ENCODE results near the gene TSC22D2.

The TSC22D2 gene

DNA sequence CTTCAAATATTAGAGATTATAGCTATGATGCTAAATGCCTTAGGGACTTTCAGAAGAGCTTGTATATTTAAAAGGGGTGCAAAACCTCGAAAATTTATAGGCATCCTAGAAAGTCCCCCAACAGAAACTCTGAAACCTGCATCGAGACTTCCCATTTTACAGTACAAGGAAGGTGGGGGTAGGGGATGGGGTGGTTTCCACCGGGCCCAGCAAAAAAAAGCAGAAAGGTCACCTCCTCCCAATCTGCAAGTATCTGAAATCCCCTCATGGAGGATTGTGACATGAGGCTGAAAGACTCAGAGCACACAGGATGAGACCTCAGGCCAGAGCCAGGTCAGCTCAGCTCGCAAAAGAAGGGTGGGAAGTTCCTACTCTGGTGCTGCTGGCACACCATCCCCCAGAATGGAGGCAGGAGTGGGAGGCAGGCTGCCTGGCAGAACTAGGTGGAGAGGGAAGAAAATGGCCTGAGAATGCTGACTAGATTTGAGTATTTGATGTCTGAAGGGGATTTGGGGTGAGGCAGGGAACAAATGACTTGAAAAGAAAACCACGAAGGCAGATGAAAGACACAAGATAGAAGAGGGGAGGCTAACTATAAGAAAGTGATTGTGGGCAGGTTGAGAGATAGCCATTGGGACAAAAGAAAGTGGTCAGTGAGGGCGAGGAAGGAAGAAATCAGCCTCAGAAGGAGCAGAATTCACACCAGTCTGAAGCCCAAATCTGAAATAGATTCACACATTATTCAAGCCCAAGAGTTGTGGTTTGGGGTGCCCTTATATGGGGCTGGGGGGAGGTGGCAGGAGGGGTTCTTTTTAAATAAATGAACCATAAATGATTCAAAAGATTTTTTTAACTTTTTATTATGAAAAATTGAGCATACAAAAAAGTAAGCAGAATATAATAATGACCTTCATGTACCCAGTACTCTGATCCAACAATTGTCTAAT, 22.5 kb upstream of the TSC22D2 start:
- DNase-seq (ENCODE audit: low spot score): no peak

DNA sequence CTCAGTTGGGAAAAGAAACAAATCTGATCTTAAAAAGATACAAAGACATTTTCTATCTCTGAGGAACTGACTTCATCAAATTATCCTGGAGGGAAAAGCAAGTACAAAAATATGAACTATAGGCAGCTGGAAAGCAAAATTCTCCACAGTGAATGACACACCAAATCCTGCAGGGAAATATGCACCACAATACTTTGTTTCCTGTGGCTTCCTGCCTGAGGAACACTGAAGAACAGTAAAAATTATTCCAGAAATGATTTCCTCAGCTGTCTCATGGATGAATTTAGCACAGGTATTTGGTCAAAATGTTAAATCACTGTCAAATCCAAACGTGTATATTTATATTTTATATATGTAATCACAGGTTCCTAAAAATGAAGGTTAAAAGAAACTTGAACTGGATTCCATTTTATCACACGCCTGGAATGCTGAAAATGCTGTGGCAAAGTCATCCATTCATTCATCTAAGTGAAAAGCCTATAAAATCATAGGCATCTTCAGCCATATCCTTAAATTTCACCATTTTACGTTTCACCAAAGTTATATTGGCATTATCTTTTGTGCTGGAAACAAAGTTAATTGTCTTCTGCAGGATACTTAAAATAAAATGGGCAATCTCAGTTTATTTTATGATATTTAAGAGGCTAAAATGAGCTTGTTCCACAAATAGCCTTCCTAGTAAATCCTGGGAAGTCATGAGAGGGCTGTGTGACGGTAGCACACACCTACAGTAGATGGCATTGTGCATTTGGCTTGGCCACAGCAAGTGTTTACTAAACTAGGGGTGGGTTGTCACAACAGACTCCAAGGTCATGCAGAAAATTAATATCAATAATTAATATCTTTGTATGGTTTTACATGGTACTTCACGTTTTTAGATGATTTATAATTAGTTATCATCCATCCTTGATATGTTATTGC, 19.3 kb upstream of the TSC22D2 start:
- no peak for DNase-seq (ENCODE audit: low spot score)

DNA sequence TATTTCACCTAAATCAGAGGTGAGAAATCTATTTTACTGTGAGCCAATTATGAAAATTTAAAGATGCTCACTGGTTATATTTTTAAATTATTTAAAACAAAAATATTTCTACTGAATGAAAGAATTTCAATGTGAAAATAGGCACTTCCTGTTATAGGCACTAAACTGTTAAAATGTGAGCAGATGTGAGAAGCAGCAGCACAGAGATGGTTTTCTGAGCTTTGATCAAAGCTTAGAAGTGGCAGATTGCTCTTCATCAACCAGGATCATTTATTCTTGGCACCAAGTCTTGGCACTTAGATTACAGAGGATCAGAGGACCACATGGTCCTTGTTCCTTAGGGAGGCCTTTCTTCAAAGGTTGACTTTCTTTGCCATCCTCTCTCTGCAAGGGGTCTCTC, 18.0 kb upstream of the TSC22D2 start:
- DNase-seq (ENCODE audit: low spot score): no peak

DNA sequence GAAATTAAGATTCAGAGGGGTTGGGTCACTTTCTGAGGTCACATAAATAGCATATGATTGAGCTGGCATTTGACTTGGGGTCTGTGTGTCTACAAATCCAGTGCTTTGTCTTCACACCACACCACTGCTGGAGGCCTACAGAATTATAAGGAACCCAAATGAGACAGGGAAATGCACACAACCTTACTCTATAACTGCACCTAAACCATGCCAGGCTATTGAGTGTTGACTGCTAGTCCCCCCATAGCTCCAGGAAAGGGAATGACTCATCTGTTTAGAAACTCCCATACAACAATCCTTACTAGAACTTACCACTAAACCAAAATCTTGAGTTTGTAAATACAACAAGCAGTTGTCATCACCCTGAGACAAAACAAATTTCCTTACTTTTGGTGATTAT, 16.9 kb upstream of the TSC22D2 start:
- peak; percentile 38 for DNase-seq (ENCODE audit: low spot score)

DNA sequence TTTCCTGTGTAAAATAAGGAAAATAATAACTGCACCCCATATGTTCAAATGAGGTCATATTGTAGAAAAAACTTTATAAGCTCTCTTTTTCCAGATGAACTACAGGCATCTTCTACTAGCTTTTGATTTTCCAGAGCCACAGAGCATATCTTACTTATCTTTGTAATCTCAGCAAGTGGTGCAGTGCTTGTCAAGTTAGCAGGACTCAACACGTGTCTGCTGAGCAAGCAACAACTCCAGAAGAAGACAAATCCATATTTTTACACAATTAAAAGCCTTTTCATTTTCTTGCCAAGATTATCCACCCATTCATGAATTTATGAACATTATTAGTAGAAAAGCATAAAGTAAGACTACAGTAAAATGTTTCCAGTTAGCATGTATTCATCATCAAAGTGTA, 14.4 kb upstream of the TSC22D2 start:
- no peak for DNase-seq (ENCODE audit: low spot score)

DNA sequence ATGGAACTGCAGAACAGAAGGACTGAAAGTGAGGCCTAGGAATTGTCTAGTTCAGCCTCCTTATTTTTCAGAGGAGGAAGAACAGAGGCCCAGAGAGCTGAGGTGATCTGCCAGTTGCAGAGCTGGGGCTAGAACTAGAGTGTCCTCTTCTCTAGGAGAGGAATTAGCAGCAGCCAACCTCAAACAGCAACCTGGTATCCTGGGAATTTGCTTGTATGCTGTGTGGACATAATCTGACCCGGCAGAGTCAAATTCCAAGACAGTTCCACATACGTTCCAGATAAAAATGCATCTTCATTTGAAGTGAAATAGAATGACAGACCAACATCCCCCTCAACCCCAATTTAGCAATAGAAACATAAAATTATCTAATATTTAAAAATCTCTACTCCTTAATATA, 13.5 kb upstream of the TSC22D2 start:
- no peak for DNase-seq (ENCODE audit: low spot score)

DNA sequence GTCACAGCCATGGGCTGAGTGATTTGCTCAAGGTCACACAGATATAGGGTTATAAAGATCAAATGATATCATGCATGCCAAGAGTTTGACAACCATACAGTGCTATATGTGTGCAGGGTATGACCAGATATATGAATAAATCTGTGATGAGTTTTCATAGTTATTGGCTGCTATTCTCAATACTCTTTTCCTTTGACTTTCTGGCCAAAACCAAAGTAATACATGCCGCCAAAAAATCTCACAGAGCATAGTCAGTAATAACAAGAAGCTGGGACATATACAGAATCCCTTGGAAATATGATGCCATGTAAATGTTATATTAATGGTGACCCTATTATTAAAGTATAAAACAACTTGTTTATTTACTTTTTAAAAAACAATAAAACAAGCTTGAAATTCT, 11.6 kb upstream of the TSC22D2 start:
- no peak for DNase-seq (ENCODE audit: low spot score)

DNA sequence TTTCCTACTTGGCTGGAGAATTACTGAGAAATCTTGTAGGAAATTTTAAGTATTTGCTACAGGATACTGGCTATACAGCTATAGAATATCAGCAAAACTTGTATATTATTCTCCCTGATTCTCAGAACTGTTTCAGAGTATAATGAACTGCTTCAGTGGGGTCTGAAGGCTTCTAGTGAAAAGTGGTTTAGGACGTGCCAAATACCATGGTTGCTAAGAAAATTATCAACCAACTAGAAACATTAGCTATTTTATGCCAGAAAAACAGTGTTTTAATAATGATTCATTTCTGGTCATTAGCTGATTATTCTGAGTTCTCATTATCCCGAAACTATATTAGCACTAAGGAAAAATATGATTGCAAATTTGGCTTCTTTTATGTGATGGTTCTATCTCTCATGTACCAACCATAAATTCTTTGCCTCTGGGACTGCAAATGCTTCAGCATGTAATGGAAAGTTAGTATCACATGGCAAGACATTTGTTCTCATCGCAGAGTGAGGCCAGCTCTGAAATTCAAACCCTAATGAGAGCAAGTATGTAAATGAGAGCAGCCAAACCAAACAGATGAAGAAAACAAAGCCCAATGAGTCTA, 11.0 kb upstream of the TSC22D2 start:
- no peak for DNase-seq (ENCODE audit: low spot score)

DNA sequence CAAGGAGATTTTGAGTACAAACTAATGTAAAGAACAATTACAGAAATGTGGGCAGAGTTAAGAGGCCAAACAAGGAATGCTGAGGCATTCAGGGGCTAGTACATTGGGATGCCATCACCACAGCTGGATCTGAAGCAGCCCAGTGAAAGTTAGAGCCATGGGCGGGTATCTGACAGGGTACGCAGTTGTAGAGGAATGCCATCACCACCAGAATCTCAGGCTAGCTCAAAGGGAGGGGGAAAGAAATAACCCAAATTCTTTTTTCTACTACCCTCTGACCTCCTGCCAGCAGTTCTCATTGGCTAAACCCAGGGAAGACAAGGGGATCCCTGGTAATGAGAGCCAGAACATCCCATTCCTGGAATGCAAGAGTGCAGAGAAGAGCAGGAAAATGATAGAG, 9.0 kb upstream of the TSC22D2 start:
- DNase-seq (ENCODE audit: low spot score): no peak

DNA sequence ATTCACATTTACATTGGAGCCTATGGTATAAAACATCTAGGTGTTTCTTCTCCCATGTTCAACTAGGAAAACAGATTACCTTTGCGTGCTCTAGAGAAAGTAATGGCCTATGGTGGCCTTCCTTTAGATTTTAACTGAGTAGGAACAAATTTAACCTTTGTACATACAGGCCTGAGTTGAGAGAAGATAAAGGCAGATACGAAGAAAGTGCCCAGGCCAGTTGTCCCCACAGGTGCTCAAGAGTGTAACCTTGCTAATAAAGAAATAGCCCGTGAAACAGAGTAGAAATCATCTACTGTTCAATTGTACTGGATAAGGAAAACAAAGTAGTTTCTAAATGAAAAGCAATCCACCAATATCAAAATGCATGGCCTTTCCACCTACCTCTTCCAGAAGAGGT, 6.8 kb upstream of the TSC22D2 start:
- no peak for DNase-seq (ENCODE audit: low spot score)

DNA sequence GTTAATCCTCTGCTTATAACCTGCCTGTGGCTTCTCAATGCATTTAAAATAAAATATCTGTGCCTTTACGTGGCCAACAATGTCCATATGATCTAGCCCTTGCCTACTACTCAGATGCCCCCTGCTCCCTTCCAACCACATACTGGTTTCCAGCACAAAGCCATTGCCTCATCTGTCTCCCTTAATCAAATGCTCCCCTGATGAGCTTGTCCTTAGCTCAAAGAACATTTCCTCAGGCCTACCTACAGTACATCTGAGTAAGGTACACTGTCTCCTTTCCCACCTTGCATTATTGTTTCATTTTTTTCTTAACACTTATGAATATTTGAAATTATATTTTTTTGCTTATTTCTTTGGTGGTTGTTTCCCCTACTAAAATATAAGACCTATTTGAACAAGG, 5.9 kb upstream of the TSC22D2 start:
- no peak for DNase-seq (ENCODE audit: low spot score)

DNA sequence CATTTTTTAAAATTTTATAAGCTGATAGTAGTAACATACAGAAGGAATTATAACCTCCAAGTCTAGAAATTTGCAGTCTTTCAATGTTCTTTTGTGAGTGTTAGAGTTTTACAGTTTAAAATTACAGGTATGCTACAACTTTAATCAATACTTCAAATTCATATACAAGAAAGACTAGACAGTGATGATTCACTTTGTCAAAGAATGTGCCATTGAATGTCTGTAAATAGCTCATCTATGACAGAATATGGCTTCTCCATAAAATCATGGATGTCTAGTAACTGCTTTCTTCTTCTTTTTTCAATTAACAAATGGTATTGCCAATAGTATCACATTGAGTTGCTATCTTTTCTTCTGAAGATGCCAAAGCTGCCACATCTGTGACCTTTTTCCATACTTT, 4.1 kb upstream of the TSC22D2 start:
- no peak for DNase-seq (ENCODE audit: low spot score)

DNA sequence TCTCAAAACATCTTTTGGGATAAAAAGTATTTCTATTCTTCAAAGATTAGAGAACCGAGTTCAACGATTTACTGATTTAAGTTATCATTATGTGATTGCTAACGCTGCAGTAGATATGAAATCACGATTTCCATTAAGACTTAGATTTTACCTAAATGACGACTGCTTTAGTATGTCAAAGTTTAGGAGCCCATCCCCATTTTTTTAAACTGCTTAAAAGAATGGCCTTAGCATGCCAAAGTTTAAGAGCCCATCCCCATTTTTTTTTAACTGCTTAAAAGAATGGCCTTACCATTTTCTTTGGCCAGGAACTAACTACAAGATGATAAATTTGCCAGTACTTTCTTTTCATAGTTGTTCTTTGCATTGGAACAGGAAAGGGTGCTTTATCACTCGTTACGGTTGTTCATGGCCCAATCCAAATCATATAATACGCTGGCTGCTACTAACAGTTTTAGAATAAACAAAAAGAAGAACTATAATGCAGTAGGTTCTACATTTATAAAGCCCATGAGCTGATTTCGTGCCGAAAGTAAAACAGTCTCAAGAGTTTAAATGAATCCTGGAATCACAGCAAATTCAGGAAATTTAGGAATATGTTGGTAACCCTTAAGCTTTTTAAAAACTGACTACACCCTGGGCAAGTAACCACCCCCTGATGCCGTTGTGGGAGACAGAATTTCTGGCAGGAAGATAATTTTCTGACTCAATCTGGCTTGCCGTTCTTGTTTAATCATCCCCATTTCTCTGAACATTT, 869 bp upstream of the TSC22D2 start:
- DNase-seq (ENCODE audit: low spot score): peak; percentile 47

DNA sequence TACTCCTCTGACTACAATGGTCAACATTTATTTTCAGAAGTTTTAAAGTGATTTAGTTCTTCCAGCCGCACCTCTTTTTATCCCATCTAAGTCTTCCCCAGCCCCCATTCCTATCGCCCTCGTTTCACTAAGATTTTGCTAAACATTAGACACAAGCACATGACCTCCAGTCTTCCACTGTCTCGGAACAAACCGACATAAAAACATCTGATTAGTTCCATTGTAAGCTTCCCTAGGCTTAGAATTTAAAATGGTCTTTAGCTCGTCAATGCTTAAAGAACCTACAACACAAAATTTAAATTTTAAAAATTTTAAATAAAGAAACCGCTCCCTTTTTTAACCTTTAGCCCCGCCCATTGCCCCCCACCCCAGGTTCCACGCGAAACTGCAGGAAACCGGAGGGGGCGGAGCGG, 284 bp upstream of the TSC22D2 start:
- DNase-seq (ENCODE audit: low spot score): no peak

DNA sequence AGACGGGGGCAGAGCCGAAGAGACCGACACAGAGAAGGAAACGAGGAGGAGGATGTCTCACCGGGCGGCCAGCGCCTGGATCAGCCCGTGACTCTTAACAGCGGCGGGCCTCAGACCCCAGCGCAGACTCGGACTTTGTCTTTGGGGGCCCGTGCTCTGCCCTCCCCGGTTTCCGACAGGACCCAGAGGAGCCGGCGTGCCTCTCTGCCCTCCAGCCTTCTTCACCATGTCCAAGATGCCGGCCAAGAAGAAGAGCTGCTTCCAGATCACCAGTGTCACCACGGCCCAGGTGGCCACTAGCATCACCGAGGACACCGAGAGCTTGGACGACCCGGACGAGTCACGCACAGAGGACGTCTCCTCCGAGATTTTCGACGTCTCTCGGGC, 1.0 kb downstream of the TSC22D2 start:
- DNase-seq (ENCODE audit: low spot score): no peak

DNA sequence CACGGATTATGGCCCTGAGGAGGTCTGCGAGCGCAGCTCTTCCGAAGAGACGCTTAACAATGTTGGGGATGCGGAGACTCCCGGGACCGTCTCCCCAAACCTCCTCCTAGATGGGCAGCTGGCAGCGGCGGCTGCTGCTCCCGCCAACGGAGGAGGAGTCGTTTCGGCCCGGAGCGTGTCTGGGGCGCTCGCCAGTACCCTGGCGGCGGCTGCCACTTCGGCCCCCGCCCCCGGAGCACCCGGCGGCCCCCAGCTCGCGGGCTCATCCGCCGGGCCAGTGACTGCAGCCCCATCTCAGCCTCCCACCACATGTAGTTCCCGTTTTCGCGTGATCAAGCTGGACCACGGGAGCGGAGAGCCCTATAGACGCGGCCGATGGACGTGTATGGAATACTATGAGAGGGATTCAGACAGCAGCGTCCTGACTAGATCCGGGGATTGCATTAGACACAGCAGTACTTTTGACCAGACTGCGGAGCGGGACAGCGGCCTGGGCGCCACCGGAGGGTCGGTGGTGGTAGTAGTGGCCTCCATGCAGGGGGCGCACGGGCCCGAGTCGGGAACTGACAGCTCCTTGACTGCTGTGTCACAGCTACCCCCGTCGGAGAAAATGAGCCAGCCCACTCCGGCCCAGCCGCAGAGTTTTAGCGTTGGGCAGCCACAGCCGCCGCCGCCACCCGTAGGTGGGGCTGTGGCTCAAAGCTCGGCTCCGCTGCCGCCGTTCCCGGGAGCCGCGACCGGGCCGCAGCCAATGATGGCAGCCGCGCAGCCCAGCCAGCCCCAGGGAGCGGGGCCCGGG, 1.6 kb downstream of the TSC22D2 start:
- peak; percentile 57 for DNase-seq (ENCODE audit: low spot score)

DNA sequence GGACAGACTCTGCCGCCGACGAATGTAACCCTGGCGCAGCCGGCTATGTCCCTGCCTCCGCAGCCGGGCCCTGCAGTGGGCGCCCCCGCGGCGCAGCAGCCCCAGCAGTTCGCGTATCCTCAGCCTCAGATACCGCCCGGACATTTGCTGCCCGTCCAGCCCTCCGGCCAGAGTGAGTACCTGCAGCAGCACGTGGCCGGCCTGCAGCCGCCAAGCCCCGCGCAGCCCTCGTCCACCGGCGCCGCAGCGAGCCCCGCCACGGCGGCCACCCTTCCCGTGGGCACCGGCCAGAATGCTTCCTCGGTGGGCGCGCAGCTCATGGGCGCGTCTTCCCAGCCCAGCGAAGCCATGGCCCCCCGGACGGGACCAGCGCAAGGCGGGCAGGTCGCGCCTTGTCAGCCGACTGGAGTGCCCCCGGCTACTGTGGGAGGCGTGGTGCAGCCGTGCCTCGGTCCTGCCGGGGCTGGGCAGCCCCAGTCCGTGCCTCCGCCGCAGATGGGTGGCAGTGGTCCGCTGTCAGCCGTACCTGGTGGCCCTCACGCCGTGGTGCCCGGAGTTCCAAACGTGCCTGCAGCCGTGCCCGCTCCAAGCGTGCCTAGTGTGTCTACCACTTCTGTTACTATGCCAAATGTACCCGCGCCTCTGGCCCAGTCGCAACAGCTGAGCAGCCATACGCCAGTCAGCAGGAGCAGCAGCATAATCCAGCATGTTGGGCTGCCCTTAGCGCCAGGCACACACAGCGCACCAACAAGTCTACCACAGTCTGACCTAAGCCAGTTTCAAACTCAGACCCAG, 2.4 kb downstream of the TSC22D2 start:
- DNase-seq (ENCODE audit: low spot score): peak; percentile 24

DNA sequence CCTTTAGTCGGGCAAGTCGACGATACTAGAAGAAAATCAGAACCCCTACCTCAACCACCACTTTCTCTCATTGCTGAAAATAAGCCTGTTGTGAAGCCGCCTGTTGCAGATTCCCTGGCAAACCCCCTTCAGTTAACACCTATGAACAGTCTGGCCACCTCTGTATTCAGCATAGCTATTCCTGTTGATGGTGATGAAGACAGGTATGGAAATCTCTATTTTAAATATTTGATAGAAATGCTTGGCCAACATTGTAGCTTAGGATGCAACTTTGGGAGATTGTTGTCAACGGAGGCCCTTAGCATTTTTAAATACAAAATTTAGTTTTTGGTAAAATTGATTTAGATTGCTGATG, 3.0 kb downstream of the TSC22D2 start:
- DNase-seq (ENCODE audit: low spot score): no peak

DNA sequence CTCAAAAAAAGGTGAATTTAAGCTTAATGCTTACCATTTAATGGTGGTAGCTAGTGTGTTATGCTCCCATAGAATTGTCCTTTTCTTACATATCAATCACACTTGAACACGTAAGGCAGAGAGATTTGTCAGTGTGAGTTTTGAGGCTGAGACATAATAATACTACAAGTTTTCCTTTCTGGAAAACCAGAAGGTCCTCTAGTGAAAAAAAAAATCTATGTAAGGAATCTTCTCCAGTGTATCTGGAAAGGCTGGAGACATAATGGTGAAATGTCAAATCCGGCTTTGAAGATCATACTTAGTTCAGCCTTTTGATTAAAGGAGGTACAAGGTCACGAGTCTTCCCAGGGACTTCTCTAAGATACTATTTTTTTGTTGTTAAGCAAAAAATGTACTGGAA, 3.4 kb downstream of the TSC22D2 start:
- DNase-seq (ENCODE audit: low spot score): no peak

DNA sequence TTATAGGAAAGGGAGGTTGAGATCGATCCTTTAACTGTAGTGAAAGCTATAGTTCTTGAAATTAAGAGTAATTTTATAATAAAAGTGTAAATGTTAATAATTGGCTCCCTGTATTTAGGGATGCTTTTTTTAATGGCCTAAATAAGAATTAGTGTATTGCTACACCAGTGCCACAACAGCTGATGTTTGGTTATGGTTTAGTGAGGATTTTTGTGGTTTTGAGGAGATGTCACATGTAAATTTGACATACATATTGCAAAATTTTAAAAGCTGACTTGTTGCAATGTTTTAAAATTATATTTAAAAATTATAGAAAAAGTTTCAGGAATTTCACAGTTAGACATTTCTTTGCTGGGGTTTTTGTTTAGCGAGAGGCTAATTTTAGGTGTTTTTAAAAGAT, 3.9 kb downstream of the TSC22D2 start:
- no peak for DNase-seq (ENCODE audit: low spot score)
